Activated CD8-positive, alpha-beta memory T cell treated with anti-CD3 and anti-CD28 coated beads, Interleukin-2, amount 10 ng/mL, durations not matched to agents 7 days and 5 days (primary cell): ENCODE data around the gene AKAP13. TPM values are rescaled to one million over a fixed set of nuclear protein-coding genes. Genes with fewer than 3 reads are reported as not detected.

Experiments used
- ATAC-seq: fragments of 150-1000 bp; cut with Tn5 transposase; one replicate; pipeline ENCODE4 v1.10.0; 2021; ENCODE audit warnings: moderate library complexity
- CTCF ChIA-PET: fragments of 350-600 bp; sonication (Branson Sonifier 250); formaldehyde crosslinking; loops from one replicate; lab custom pipeline; 2021; ENCODE audit warnings: antibody characterized with exemption; lab: Charles Lee
- DNase-seq: peaks from one replicate; pipeline ENCODE4 v3.0.0-alpha.2; 2020
- H3K27ac Mint-ChIP-seq: one replicate; pipeline ENCODE4 v1.8.0; 2021; ENCODE audit warnings: mild to moderate bottlenecking, mixed read lengths
- H3K27me3 Mint-ChIP-seq: one replicate; pipeline ENCODE4 v1.8.0; 2021; ENCODE audit warnings: mixed read lengths
- H3K36me3 Mint-ChIP-seq: one replicate; pipeline ENCODE4 v1.8.0; 2021; ENCODE audit warnings: mild to moderate bottlenecking, mixed read lengths
- H3K4me1 Mint-ChIP-seq: one replicate; pipeline ENCODE4 v1.8.0; 2021; ENCODE audit warnings: mixed read lengths
- H3K4me3 Mint-ChIP-seq: one replicate; pipeline ENCODE4 v1.8.0; 2021; ENCODE audit warnings: mild to moderate bottlenecking, moderate library complexity, mixed read lengths
- H3K9me3 Mint-ChIP-seq: one replicate; pipeline ENCODE4 v1.8.0; 2022; ENCODE audit warnings: low read depth, mixed read lengths
- total RNA-seq, 2 experiments: library from RNA; stranded (reverse); gene quantifications; one replicate each; pipeline ENCODE4 v1.2.3, GENCODE V29; 2021

The AKAP13 gene
- total RNA-seq, 2 experiments from 2014 or later = 150 to 172 TPM

DNA sequence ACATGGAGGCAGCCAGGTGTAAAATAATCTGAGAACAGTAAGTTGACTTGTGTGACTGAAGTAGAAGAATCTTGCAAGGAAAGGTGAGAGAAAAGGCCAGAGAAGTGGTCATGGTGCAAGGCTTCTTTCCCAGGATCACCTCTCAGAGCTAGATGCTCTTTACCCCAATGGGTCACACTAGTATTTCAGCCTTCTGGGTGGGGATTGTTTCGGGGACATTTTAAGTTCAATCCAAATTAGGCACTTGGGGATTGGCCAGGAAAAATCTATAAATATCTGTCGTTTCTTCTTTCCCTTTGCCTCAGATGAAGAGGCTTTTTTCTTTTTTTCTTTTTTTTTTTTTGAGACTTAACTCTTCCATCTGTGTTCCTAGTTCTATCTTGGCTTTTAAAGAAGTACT lies 226.3 kb downstream of the AKAP13 start:
- H3K4me1 Mint-ChIP-seq = peaks cover 47% of the 10 kb centered on the region
- ATAC-seq (no peak), DNase-seq (no peak)
- H3K27ac Mint-ChIP-seq = peak overlapping the region; percentile 76
- H3K4me3 Mint-ChIP-seq = no peak overlapping the region
- no peaks in the 10 kb centered on the region for H3K9me3 Mint-ChIP-seq
- peaks cover 33% of the 10 kb centered on the region for H3K36me3 Mint-ChIP-seq
- no peaks in the 10 kb centered on the region for H3K27me3 Mint-ChIP-seq
- CTCF ChIA-PET = interaction anchor here (0.9 to 1.6 kb wide), 4 partner anchors 10 to 310 kb away, joined by 3 to 4 read pairs (median 3); no protein-coding TSS in a partner anchor

- CTCF ChIA-PET = interaction anchor here (0.9 to 1.6 kb wide), 4 partner anchors 9 to 311 kb away, joined by 3 to 4 read pairs (median 3); no protein-coding TSS in a partner anchor
- H3K4me3 Mint-ChIP-seq = no peak overlapping the region
- no peak for DNase-seq
Observed at GRCh38 chr15:85607141-85607806, 226.9 kb downstream of the AKAP13 start.

GRCh38 chr15:85607842-85608241 lies 227.4 kb downstream of the AKAP13 start:
- Mint-ChIP-seq H3K4me1 (peaks cover 41% of the 10 kb centered on the region), H3K27me3 (no peaks in the 10 kb centered on the region), H3K36me3 (peaks cover 29% of the 10 kb centered on the region), H3K9me3 (no peaks in the 10 kb centered on the region), H3K4me3 (no peak overlapping the region), H3K27ac (peak overlapping the region; percentile 76)
- CTCF ChIA-PET = interaction anchor here (0.9 to 1.6 kb wide), 4 partner anchors 9 to 311 kb away, joined by 3 to 4 read pairs (median 3); no protein-coding TSS in a partner anchor
- ATAC-seq = no peak
- DNase-seq = no peak

More at GRCh38 chr15:85607141-85607806, 226.9 kb downstream of the AKAP13 start:
- Mint-ChIP-seq H3K9me3 (no peaks in the 10 kb centered on the region), H3K36me3 (peaks cover 32% of the 10 kb centered on the region), H3K27me3 (no peaks in the 10 kb centered on the region), H3K4me1 (peaks cover 45% of the 10 kb centered on the region), H3K27ac (peak overlapping the region; percentile 76)
- ATAC-seq = peak; percentile 83

DNA sequence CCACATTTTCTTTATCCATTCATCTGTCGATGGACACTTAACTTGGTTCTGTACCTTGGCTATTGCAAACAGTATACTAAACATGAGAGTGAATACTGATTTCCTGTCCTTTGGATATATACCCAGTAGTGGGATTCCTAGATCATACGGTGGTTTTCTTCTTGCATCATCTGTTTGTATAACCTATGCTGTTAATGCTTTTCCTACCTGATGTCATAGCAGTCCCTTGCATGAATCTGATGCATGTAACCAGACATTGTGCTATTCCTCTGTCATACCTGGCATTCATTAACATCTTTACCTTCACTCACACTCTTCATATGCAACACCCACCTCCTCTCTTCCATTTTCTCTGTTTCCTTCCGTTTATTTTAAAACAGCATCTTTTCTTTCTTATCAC lies 229.1 kb downstream of the AKAP13 start:
- CTCF ChIA-PET = no interaction called here
- H3K27me3 Mint-ChIP-seq = no peaks in the 10 kb centered on the region
- no peak overlapping the region for H3K27ac Mint-ChIP-seq

DNA sequence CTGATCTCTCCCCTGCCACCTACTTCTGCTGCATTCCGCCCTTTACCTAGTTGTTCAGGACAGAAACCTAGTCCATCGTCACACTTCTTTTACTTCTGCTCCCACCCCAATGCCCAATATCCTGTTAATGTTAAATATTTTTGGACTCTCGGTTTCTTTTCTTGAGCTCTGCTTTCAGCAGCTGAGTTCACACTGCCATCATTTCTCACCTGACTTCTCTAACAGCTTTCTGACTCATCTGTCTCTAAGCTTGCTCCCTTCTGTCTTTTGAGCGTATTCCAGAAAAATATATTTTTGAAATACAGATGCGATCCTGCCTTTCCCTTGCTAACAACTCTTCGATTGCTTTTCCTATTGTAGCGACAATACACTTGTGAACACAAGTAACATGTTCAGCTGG lies 231.0 kb downstream of the AKAP13 start:
- Mint-ChIP-seq H3K9me3 (no peaks in the 10 kb centered on the region), H3K27ac (peak overlapping the region; percentile 9), H3K4me3 (no peak overlapping the region), H3K4me1 (peaks cover 36% of the 10 kb centered on the region), H3K27me3 (no peaks in the 10 kb centered on the region), H3K36me3 (peaks cover 16% of the 10 kb centered on the region)
- ATAC-seq (no peak), DNase-seq (no peak)
- CTCF ChIA-PET = interaction anchor here (0.7 kb wide), 1 partner anchor 35 kb away, joined by 3 read pairs; no protein-coding TSS in a partner anchor

More for the DNA sequence above, 229.1 kb downstream of the AKAP13 start:
- Mint-ChIP-seq H3K4me3 (no peak overlapping the region), H3K9me3 (no peaks in the 10 kb centered on the region), H3K36me3 (peaks cover 21% of the 10 kb centered on the region), H3K4me1 (peaks cover 30% of the 10 kb centered on the region)
- no peak for ATAC-seq
- DNase-seq = no peak

- CTCF ChIA-PET = no interaction called here
- peaks cover 25% of the 10 kb centered on the region for H3K4me1 Mint-ChIP-seq
- H3K9me3 Mint-ChIP-seq = no peaks in the 10 kb centered on the region
- no peaks in the 10 kb centered on the region for H3K27me3 Mint-ChIP-seq
- DNase-seq (no peak), ATAC-seq (no peak)
- H3K36me3 Mint-ChIP-seq = peaks cover 8% of the 10 kb centered on the region
- no peak overlapping the region for H3K4me3 Mint-ChIP-seq
- no peak overlapping the region for H3K27ac Mint-ChIP-seq
Observed at GRCh38 chr15:85614059-85614458, 233.7 kb downstream of the AKAP13 start.

GRCh38 chr15:85615930-85616329 lies 235.5 kb downstream of the AKAP13 start:
- ATAC-seq = peak; percentile 52
- CTCF ChIA-PET = interaction anchor here (0.6 to 1.7 kb wide), 10 partner anchors 9 to 224 kb away, joined by 3 to 5 read pairs (median 3); no protein-coding TSS in a partner anchor
- Mint-ChIP-seq H3K27me3 (no peaks in the 10 kb centered on the region), H3K4me3 (no peak overlapping the region), H3K36me3 (peaks cover 5% of the 10 kb centered on the region), H3K27ac (no peak overlapping the region), H3K4me1 (peaks cover 23% of the 10 kb centered on the region), H3K9me3 (no peaks in the 10 kb centered on the region)
- DNase-seq = peak; percentile 56

DNA sequence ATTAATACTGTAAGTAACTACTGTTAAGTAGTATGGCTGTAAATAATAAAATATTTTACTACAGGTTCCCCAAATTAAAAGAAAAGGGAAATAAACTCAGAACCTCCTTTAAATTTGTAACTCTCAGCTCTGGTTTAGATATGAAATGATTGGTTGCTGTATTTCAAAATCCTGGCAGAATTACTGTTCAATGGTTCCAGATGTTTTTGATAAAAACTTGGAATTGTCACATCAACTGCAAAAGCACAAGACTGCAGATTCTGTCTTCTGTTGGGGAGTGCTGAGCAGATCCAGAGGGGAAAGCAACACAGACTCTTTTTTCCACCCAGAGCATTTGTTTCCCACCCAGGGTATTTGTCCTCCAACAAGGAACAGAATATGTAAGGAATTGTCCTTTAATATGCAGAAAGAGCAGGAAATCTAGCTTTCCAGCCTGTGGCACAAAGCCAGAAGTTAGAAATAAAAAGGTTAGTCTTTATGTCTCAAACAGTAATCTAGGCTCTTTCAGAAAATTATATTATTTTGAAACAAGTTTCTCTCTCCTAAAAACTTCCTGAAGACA lies 236.2 kb downstream of the AKAP13 start:
- H3K4me1 Mint-ChIP-seq = peaks cover 19% of the 10 kb centered on the region
- DNase-seq = no peak
- no peaks in the 10 kb centered on the region for H3K9me3 Mint-ChIP-seq
- peak overlapping the region; percentile 33 for H3K27ac Mint-ChIP-seq
- no peak for ATAC-seq
- CTCF ChIA-PET = interaction anchor here (0.6 to 1.8 kb wide), 12 partner anchors 9 to 285 kb away, joined by 3 to 5 read pairs (median 3); no protein-coding TSS in a partner anchor
- no peaks in the 10 kb centered on the region for H3K27me3 Mint-ChIP-seq
- no peak overlapping the region for H3K4me3 Mint-ChIP-seq
- H3K36me3 Mint-ChIP-seq = peaks cover 3% of the 10 kb centered on the region

GRCh38 chr15:85618228-85618505 lies 237.8 kb downstream of the AKAP13 start:
- CTCF ChIA-PET = interaction anchor here (0.6 to 1.8 kb wide), 12 partner anchors 13 to 328 kb away, joined by 3 to 5 read pairs (median 3); no protein-coding TSS in a partner anchor
- H3K27ac Mint-ChIP-seq = no peak overlapping the region

DNA sequence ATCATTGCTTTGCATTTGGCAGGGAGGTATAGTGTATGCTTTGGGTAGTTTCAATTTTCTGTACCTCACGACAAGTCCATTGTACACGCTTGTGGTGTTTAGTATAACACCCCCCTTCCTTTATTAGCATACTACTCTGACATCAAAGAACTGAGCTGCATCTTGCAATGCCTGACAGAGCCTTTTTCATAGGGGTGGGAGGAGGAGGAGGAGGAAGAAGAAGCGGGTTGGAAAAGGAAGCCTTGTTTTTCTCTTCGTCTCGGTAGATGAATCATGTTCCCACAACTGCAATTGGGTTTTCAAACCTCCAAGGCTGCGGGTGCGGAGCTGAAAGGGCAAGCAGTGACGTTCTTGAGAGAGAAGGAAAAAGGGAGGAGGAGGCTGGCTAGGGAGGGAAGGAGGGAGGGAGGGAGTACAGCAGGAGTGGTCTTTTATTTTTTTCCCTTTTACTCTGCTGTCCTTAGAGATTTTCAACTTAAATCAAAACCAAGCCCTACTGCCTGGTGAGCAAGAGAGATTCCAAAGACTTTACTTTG lies 238.6 kb downstream of the AKAP13 start:
- no peak overlapping the region for H3K4me3 Mint-ChIP-seq
- no peaks in the 10 kb centered on the region for H3K27me3 Mint-ChIP-seq
- CTCF ChIA-PET = interaction anchor here (0.9 to 1.6 kb wide), 9 partner anchors 12 to 329 kb away, joined by 3 to 4 read pairs (median 3); no protein-coding TSS in a partner anchor
- ATAC-seq (peak; percentile 78), DNase-seq (peak; percentile 67)
- H3K27ac Mint-ChIP-seq = no peak overlapping the region
- H3K9me3 Mint-ChIP-seq = no peaks in the 10 kb centered on the region
- H3K36me3 Mint-ChIP-seq = peaks cover 13% of the 10 kb centered on the region
- H3K4me1 Mint-ChIP-seq = peaks cover 35% of the 10 kb centered on the region

More at GRCh38 chr15:85618228-85618505, 237.8 kb downstream of the AKAP13 start:
- Mint-ChIP-seq H3K9me3 (no peaks in the 10 kb centered on the region), H3K36me3 (peaks cover 8% of the 10 kb centered on the region), H3K4me1 (peaks cover 27% of the 10 kb centered on the region), H3K27me3 (no peaks in the 10 kb centered on the region), H3K4me3 (no peak overlapping the region)
- ATAC-seq (no peak), DNase-seq (no peak)

GRCh38 chr15:85619992-85620689 lies 239.7 kb downstream of the AKAP13 start:
- Mint-ChIP-seq H3K27me3 (no peaks in the 10 kb centered on the region), H3K36me3 (peaks cover 12% of the 10 kb centered on the region), H3K9me3 (no peaks in the 10 kb centered on the region), H3K4me3 (no peak overlapping the region), H3K27ac (no peak overlapping the region), H3K4me1 (peaks cover 45% of the 10 kb centered on the region)
- DNase-seq (no peak), ATAC-seq (no peak)
- CTCF ChIA-PET = interaction anchor here (0.8 to 1.3 kb wide), 5 partner anchors 19 to 302 kb away, joined by 3 to 4 read pairs (median 3); no protein-coding TSS in a partner anchor

- CTCF ChIA-PET = interaction anchor here (0.8 to 1.3 kb wide), 5 partner anchors 19 to 302 kb away, joined by 3 to 4 read pairs (median 3); no protein-coding TSS in a partner anchor
- Mint-ChIP-seq H3K27ac (no peak overlapping the region), H3K9me3 (no peaks in the 10 kb centered on the region), H3K4me1 (peaks cover 48% of the 10 kb centered on the region), H3K36me3 (peaks cover 17% of the 10 kb centered on the region), H3K27me3 (no peaks in the 10 kb centered on the region), H3K4me3 (no peak overlapping the region)
- ATAC-seq (no peak), DNase-seq (no peak)
Observed at GRCh38 chr15:85620690-85621049, 240.3 kb downstream of the AKAP13 start.

DNA sequence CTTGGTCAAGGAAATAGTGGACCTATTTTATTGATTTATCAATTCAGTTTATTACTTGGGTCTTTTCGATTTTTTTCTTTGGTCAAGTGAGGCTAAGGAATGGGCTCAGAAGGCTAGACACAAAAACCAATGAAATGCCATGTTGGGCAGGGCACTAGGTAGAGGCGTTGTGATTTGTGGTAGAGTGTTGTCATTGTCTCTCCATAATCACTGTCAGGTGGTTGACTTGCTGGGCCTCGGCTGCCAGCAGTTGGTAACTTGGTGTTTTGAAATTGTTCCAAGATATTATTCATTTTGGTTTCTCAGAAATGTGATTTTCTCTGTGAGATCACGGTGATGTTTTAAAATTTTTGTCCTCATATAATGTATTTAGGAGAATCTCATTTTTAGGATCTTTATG lies 240.7 kb downstream of the AKAP13 start:
- no peaks in the 10 kb centered on the region for H3K9me3 Mint-ChIP-seq
- H3K4me3 Mint-ChIP-seq = no peak overlapping the region
- peaks cover 48% of the 10 kb centered on the region for H3K4me1 Mint-ChIP-seq
- peaks cover 20% of the 10 kb centered on the region for H3K36me3 Mint-ChIP-seq
- no peak overlapping the region for H3K27ac Mint-ChIP-seq
- DNase-seq (no peak), ATAC-seq (no peak)
- H3K27me3 Mint-ChIP-seq = no peaks in the 10 kb centered on the region
- CTCF ChIA-PET = interaction anchor here (0.8 to 1.3 kb wide), 5 partner anchors 18 to 303 kb away, joined by 3 to 4 read pairs (median 3); no protein-coding TSS in a partner anchor
